Progenitor cell of endocrine pancreas (in vitro differentiated cells): ENCODE results near the gene PABPN1. TPM values are rescaled to one million over a fixed set of nuclear protein-coding genes. Genes with fewer than 3 reads are reported as not detected.
A peak's percentile ranks its signal among the peaks of the same experiment; 100 is the strongest.

ENCODE experiments used
- DNase-seq: peaks from one replicate; pipeline ENCODE4 v3.0.0; 2021; ENCODE audit warnings: low spot score; ENCODE audit not compliant: unreplicated experiment
- H3K27ac Mint-ChIP-seq: 2 replicates; pipeline ENCODE4 v1.8.0; 2021; ENCODE audit warnings: mild to moderate bottlenecking, moderate library complexity, mixed read lengths
- H3K27me3 Mint-ChIP-seq: 2 replicates; pipeline ENCODE4 v1.8.0; 2021; ENCODE audit warnings: mixed read lengths
- H3K36me3 Mint-ChIP-seq: 2 replicates; pipeline ENCODE4 v1.8.0; 2022; ENCODE audit warnings: mixed read lengths; ENCODE audit not compliant: insufficient read depth
- H3K4me1 Mint-ChIP-seq: 2 replicates; pipeline ENCODE4 v1.8.0; 2021; ENCODE audit warnings: low read depth, mixed read lengths
- H3K4me3 Mint-ChIP-seq: 2 replicates; pipeline ENCODE4 v1.8.0; 2021; ENCODE audit warnings: low read depth, mild to moderate bottlenecking, moderate library complexity, mixed read lengths
- H3K9me3 Mint-ChIP-seq: 2 replicates; pipeline ENCODE4 v1.8.0; 2021; ENCODE audit warnings: low read depth, mixed read lengths
- total RNA-seq: library from RNA; stranded (reverse); gene quantifications from 2 replicates; pipeline ENCODE4 v1.2.1, GENCODE V29; 2021
- TF ChIP-seq, protein P1 (sequence below): fragments of 200-600 bp; sonication (generic); IDR thresholded peaks from one replicate; pipeline ENCODE4 v1.5.0; 2021; ENCODE audit warnings: antibody characterized with exemption, mild to moderate bottlenecking; ENCODE audit not compliant: unreplicated experiment

PABPN1 gene
- total RNA-seq, 1 donor from 2014 or later, result 318 TPM

DNA sequence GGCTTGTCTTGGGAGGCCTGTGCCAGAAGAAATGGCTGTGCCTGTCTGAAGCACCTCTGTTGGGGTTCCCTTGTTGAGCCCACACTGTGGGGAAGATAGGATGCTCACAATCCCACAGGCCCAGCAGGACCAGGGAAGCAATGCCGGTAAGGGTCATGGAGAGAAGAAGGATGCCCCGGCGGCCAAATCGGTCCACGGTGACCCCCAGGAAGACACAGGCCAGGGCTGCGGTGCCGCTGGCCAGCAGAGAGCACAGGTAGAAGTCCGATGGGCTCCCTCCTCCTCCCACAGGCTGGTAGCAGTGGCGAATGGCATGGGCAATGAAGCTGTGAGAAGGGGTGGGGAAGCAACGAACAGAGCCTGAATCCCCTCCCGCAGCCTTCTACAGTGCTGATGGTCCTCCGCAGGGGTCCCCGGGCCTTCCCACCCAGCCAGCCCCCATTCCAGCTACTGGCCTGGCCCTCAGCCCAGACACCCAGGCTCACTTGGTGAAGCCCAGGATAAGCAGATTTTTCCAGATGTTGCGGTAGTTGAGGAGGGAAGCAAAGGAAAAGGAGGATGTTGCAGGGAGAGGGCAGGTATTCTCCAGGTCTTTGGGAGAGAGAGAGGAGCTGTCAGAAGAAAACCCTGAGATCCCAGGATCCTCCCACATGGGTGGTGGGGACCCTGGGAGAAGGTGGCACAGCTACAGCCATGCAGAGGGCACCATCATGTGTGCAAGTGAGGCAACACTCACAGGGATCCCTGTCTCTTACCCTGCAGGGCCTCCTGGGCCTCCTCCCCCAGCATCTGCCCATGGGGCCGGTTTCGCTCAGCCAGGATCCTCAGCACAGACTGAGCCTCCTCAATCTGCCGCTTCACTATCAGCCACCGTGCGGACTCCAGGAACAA, 26.4 kb downstream of the PABPN1 start:
- no peak overlapping the region for H3K4me3 Mint-ChIP-seq
- H3K4me1 Mint-ChIP-seq, result peaks cover 15% of the 10 kb centered on the region
- H3K9me3 Mint-ChIP-seq, result peaks cover 11% of the 10 kb centered on the region
- TF ChIP-seq, protein P1, sequence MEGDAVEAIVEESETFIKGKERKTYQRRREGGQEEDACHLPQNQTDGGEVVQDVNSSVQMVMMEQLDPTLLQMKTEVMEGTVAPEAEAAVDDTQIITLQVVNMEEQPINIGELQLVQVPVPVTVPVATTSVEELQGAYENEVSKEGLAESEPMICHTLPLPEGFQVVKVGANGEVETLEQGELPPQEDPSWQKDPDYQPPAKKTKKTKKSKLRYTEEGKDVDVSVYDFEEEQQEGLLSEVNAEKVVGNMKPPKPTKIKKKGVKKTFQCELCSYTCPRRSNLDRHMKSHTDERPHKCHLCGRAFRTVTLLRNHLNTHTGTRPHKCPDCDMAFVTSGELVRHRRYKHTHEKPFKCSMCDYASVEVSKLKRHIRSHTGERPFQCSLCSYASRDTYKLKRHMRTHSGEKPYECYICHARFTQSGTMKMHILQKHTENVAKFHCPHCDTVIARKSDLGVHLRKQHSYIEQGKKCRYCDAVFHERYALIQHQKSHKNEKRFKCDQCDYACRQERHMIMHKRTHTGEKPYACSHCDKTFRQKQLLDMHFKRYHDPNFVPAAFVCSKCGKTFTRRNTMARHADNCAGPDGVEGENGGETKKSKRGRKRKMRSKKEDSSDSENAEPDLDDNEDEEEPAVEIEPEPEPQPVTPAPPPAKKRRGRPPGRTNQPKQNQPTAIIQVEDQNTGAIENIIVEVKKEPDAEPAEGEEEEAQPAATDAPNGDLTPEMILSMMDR, result no peak
- H3K27ac Mint-ChIP-seq, result peak overlapping the region; percentile 58
- H3K36me3 Mint-ChIP-seq, result peaks cover 8% of the 10 kb centered on the region
- H3K27me3 Mint-ChIP-seq, result peaks cover 11% of the 10 kb centered on the region
- no peak for DNase-seq

DNA sequence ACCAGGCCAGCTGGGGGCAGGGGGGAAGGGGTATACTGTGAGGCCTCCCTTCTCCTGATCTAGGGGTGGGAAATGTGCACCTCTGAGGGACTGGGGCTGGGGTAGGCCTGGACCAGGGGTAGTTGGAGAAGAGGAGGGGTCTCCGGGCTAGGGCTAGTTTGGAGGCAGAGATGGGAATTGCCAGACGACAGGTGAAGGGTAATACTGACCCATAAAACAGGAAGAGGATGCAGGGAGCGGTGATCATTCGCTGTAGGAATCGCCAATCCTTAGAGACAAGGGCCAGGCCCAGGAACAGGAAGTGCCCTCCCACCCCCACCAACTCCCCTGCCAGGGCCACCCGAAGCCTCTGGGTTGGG, 27.0 kb downstream of the PABPN1 start:
- Mint-ChIP-seq H3K36me3 (peaks cover 8% of the 10 kb centered on the region), H3K27ac (no peak overlapping the region), H3K27me3 (peaks cover 15% of the 10 kb centered on the region), H3K9me3 (peaks cover 11% of the 10 kb centered on the region), H3K4me3 (no peak overlapping the region), H3K4me1 (peaks cover 15% of the 10 kb centered on the region)
- DNase-seq, result no peak
- TF ChIP-seq, protein P1, result no peak

DNA sequence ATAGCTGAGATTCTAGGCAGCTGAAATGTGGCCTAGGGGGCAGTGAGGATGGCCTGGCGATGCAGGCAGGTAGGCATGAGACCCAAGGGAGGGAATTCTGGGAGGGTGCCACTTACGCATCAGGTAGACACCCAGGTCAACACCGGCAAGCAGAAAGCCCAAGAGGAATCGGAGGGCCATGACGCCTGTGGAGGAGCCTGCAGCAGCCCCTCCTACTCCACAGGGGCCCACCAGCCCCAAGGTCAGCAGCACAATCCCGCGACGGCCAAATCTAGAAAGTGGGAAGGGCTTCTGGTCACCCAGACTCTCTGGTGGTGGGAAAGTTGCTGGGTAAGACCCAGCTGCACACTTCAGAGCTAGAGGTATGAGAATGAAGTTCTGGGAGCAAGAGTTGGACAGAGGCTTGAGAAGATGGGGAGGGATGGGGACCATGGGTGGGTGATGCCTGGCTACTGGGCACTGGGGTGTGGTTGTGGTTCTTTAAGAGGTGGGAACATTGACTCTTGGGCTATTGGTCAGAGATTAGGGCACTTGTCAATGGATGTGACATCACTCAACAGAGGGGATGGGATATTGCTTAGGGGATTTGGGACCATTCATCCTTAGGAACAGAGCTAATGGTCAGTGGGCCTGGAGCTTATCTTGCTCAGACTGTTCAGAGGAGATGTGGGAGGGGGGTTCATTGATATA, 28.0 kb downstream of the PABPN1 start:
- TF ChIP-seq, protein P1, result no peak
- Mint-ChIP-seq H3K4me3 (no peak overlapping the region), H3K9me3 (peaks cover 11% of the 10 kb centered on the region), H3K27ac (no peak overlapping the region), H3K4me1 (peaks cover 15% of the 10 kb centered on the region), H3K27me3 (peaks cover 26% of the 10 kb centered on the region), H3K36me3 (peaks cover 8% of the 10 kb centered on the region)
- DNase-seq, result no peak

DNA sequence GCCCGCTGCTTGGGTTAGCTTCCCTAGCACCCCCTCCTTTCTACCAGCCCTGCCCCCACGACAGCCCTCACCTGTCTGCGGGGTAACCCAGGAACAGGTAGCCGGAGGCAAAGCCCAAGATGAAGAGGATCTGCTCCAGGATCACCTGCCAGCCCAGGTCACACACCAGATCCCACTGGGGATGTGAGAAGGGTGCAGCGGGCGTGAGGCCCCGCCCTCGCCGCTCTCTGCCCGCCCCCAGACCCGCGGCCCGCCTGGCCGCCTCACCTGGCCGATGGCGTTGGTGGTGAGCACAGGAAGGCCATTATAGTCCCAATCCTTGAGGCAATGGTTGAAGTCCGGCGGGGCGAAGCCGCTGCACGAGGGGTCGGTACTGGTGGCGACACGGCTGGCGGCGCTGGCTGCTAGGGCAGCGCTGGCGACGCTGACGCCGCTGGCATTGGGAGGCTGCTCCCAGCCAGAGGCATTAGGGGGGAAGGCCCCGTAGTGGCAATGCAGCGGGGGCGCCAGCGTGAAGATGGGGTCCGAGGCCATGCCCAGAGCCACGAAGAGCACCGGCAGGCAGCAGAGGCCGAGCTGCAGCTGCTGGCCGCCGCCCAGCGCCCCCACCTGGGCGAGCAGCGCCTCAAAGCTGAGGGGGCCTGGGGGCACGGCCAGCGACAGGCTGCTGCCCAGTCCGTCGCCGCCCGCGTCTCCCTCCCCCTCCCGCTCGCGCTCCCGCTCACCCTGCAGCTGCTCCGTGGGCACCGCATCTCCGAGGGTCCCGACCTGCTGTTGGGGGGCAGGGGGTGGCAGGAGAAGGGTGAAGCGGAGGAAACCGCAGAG, 30.6 kb downstream of the PABPN1 start:
- no peak overlapping the region for H3K27ac Mint-ChIP-seq
- peaks cover 11% of the 10 kb centered on the region for H3K9me3 Mint-ChIP-seq
- peaks cover 34% of the 10 kb centered on the region for H3K27me3 Mint-ChIP-seq
- H3K36me3 Mint-ChIP-seq, result peaks cover 10% of the 10 kb centered on the region
- H3K4me1 Mint-ChIP-seq, result peaks cover 8% of the 10 kb centered on the region
- DNase-seq, result no peak
- H3K4me3 Mint-ChIP-seq, result peak overlapping the region; percentile 70
- TF ChIP-seq, protein P1, result peak; percentile 46
